GM23248 (cell line): ENCODE data around the gene CHRNA3.

ENCODE experiments used
- EZH2 ChIP-seq: fragments of 200-600 bp; sonication (generic); IDR thresholded peaks from 2 replicates; pipeline ENCODE4 v1.6.1; 2018; ENCODE audit warnings: antibody characterized with exemption, mild to moderate bottlenecking; ENCODE audit not compliant: insufficient read depth, poor library complexity, severe bottlenecking
- EZH2phosphoT487 ChIP-seq: fragments of 200-600 bp; sonication (generic); IDR thresholded peaks from 2 replicates; pipeline ENCODE4 v1.6.1; 2018; ENCODE audit warnings: antibody characterized with exemption, moderate library complexity, mild to moderate bottlenecking, low read depth; ENCODE audit not compliant: insufficient read depth

DNA sequence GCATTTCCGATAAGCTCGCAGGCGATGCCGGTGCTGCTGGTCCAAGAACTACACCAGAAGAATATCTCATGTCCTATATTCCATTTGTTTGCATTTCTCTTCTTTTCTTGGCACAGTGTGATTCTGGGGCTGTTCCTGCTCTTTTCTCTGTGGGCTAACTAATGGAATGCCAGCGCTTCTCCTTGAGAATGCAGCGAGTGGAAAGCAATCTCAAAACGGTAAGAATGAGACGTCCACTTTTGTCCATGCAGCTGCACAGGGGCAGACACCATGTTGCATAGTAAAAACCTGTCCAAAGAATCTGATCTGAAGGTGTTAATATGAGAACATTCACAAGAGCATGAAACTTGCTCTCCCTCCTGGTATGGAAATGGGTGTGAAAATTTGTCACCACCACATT, 6.6 kb upstream of the CHRNA3 start:
- TF ChIP-seq EZH2 (no peak), EZH2phosphoT487 (no peak)
